D721Med (cell line): Measurements from ENCODE around the gene NAGLU.

ENCODE experiments used
- DNase-seq: peaks from one replicate; pipeline ENCODE4 v3.0.0; 2011; ENCODE audit warnings: low spot score; ENCODE audit not compliant: insufficient read length
- FAIRE-seq: peaks from 2 replicates; lab custom pipeline; 2011; peaks lifted over from hg19 to GRCh38; lab: Jason Lieb, UNC
- TF ChIP-seq, protein P1 (sequence below): IDR thresholded peaks from 2 replicates; pipeline ENCODE4 v1.5.1; 2012; ENCODE audit warnings: mild to moderate bottlenecking, control low read depth; ENCODE audit not compliant: insufficient read depth; ENCODE audit errors: missing control alignments

NAGLU gene

DNA sequence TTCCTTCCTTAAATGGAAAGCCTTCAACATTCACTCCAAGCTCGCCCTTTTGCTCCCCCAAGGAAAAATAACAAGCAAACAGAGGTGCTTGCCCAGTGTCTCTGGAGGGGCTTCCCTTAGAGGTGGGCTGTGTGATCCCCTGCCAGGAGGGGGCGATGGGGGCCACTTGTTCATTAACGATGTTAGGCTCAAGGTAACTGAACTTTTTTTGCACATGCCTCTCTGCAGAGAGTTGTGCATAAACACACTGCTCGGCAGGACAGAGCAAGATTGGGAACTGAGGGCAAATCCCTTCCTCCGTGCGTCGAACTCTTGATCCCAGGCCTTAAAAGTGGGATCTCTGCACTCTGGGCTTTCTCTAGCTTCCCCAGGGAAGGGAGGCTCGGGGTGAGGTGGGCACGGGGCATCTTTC, 15.5 kb upstream of the NAGLU start:
- no peak for FAIRE-seq
- no peak for DNase-seq
- TF ChIP-seq, protein P1, sequence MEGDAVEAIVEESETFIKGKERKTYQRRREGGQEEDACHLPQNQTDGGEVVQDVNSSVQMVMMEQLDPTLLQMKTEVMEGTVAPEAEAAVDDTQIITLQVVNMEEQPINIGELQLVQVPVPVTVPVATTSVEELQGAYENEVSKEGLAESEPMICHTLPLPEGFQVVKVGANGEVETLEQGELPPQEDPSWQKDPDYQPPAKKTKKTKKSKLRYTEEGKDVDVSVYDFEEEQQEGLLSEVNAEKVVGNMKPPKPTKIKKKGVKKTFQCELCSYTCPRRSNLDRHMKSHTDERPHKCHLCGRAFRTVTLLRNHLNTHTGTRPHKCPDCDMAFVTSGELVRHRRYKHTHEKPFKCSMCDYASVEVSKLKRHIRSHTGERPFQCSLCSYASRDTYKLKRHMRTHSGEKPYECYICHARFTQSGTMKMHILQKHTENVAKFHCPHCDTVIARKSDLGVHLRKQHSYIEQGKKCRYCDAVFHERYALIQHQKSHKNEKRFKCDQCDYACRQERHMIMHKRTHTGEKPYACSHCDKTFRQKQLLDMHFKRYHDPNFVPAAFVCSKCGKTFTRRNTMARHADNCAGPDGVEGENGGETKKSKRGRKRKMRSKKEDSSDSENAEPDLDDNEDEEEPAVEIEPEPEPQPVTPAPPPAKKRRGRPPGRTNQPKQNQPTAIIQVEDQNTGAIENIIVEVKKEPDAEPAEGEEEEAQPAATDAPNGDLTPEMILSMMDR, result peak; percentile 13

DNA sequence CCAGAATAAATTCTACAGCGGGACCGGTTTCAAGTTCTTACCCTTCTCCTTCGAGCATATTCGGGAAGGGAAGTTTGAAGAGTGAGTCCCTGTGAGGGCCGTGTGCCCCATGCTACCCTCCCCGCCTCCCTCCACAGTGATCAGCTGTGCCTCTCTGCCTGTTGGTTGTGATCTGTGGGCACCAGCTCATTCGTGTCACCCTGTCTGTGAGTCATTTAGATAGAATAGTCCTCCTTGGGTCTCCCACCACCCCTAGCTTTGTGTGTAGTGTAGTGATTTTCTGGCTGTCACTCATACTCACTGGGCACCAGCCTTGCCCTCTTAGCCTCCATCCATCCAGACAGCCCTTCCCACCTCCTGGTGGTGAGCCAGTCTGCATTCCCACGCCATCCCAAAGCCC, 15.0 kb upstream of the NAGLU start:
- no peak for DNase-seq
- TF ChIP-seq, protein P1, result no peak
- FAIRE-seq, result no peak

DNA sequence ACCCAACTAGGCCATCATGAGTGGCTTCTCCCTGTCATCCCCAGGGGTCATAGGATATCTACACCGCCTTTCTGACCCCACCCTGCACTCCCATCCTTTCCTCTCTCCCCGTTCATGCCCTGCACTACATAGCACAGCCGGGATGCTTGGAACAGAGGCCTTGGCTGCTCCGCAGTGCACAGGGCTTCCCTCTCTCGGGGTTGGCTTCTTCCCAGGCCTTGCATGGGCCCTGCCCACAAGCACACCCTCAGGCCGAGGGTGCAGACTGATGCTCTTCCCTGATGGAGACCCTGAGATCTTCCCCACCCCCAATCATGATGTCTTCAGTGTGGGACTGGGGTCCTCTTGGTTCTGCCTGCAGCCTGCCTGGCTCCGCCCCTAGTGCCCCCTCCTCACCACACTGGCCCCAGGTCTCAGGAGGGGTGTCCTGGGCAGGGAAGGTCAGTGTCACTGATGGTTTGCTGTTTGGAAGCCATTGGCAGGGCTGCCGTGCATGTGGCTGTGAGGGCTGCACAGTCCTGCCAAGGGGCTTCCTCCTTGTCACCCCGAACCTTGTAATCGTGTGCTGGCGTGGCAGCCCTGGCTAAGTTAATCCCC, 14.3 kb upstream of the NAGLU start:
- FAIRE-seq, result no peak
- TF ChIP-seq, protein P1, result no peak
- no peak for DNase-seq

DNA sequence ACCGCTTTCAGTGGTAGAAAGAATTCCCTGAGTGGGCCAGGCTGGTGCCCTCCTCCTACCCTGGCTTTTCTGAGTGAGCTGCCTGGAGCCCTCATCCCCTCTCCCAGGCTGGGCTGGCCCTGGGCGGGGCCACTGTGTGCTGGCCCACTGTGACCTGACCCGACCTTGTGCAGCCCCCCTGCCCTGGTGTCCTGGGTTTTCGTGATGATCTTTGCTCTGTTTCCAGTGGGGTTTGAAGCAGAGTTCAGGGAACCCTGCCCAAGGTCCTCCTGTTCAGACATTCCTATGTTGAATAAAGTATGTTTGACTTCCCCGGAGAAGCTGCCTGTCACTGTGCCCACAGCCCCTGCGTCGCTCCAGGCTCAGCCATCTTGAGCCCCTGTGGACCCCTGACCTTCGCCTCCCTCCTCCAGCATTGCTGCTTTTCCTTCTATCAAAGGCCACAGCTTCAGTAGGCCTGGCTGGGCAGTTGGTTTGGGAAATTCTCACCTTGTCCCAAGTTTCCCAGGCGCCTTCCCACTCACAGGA, 13.7 kb upstream of the NAGLU start:
- no peak for FAIRE-seq

DNA sequence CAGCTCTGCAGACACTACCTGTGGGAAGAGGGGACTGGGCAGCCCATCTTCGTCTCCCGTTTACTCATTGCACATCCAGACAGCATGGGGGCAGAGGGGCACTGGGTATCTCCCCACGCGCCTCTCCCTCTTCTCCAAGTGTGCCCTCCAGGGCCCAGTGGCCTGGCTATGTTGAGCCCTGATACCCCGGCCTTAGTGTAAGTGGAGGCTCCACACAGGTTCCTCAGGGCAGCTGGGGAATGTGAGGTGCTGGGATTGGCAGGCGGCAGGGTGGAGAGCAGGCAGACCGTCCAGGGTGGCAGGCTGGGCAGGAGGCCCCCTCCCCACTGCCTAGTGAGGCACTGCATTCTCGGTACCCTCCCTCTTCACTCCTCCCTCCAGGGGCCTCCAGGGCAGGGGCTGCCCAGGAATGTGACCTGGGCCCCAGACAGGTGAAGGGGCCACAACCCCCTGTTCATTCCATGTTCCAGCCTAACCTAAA, 13.2 kb upstream of the NAGLU start:
- FAIRE-seq, result no peak
- TF ChIP-seq, protein P1, result no peak

More for the DNA sequence above, 13.7 kb upstream of the NAGLU start:
- DNase-seq, result no peak
- TF ChIP-seq, protein P1, result no peak

DNA sequence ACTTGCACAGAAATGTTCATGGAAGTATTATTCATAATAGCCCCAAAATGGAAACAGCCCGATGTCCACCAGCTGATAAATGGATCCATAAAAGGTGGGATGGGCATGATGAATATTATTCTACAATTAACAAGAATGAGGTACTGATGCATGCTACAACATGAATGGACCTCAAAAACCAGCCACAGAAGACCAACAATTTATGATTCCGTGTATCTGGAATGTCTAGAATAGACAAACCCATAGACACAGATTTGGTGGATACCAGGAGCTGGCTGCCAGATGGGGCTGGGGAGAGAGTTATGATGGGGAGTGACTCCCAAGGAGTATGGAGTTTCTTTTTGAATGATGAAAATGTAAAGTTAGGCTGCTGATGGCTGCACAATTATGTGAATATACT, 10.8 kb upstream of the NAGLU start:
- no peak for FAIRE-seq
- TF ChIP-seq, protein P1, result no peak
- no peak for DNase-seq

More for the DNA sequence above, 13.2 kb upstream of the NAGLU start:
- DNase-seq, result no peak

DNA sequence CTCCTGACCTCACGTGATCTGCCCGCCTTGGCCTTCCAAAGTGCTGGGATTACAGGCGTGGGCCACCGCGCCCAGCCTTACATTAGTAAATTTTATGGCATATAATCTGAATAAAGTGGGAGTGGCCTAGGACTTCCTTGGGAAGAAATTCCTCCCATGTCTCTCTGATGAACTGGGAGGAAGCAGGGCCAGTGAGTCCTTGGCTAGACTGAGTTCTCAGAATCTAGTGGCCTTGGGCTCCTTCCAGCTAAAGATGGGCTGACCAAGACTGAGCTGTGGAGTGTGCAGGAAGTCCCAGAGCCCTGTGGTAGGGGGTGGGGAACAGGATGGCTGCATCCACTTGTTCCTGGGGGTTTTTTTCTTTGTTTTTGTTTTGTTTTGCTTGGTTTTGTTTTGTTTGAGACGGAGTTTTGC, 10.0 kb upstream of the NAGLU start:
- DNase-seq, result no peak
- TF ChIP-seq, protein P1, result no peak
- FAIRE-seq, result no peak
